GM23338 (cell line): ENCODE data around the gene SIM1. TPM values are rescaled to one million over a fixed set of nuclear protein-coding genes. Genes with fewer than 3 reads are reported as not detected.

ENCODE experiments used
- ATAC-seq: fragments of 200-7000 bp; cut with Tn5 transposase; 3 replicates; pipeline ENCODE4 v1.9.1; 2020
- DNase-seq: peaks from one replicate; pipeline ENCODE4 v3.0.0-alpha.2; 2015; ENCODE audit warnings: low spot score
- H2AFZ ChIP-seq: fragments of 200-600 bp; sonication (generic); 2 replicates; pipeline ENCODE4 v1.8.0; 2016; ENCODE audit warnings: antibody characterized with exemption, mild to moderate bottlenecking, moderate library complexity
- H3F3A ChIP-seq: fragments of 200-600 bp; sonication (generic); replicated peaks from 2 replicates; pipeline ENCODE4 v1.8.0; 2017; ENCODE audit warnings: antibody characterized with exemption, mixed run types, low read depth
- H3K27ac ChIP-seq: fragments of 200-600 bp; sonication (generic); 2 replicates; pipeline ENCODE4 v1.6.1; 2016; ENCODE audit warnings: low read depth
- H3K27me3 ChIP-seq: fragments of 200-600 bp; sonication (generic); 2 replicates; pipeline ENCODE4 v1.8.0; 2016; ENCODE audit warnings: mild to moderate bottlenecking, mixed run types, moderate library complexity; ENCODE audit not compliant: insufficient read depth
- H3K36me3 ChIP-seq: fragments of 200-600 bp; sonication (generic); 2 replicates; pipeline ENCODE4 v1.8.0; 2016; ENCODE audit warnings: mild to moderate bottlenecking; ENCODE audit not compliant: insufficient read depth
- H3K4me1 ChIP-seq: fragments of 200-600 bp; sonication (generic); 2 replicates; pipeline ENCODE4 v1.8.0; 2016; ENCODE audit warnings: mild to moderate bottlenecking, moderate library complexity; ENCODE audit not compliant: insufficient read depth
- H3K4me2 ChIP-seq: fragments of 200-600 bp; sonication (generic); 2 replicates; pipeline ENCODE4 v1.7.1; 2017; ENCODE audit warnings: mixed run types
- H3K4me3 ChIP-seq: fragments of 200-600 bp; sonication (generic); 2 replicates; pipeline ENCODE4 v1.6.1; 2016; ENCODE audit warnings: mixed run types
- H3K79me2 ChIP-seq: fragments of 200-600 bp; sonication (generic); replicated peaks from 2 replicates; pipeline ENCODE4 v1.8.0; 2017; ENCODE audit warnings: mild to moderate bottlenecking; ENCODE audit not compliant: insufficient read depth
- H3K9me2 ChIP-seq: fragments of 200-600 bp; sonication (generic); 2 replicates; pipeline ENCODE4 v1.8.0; 2017; ENCODE audit not compliant: insufficient read depth
- H4K20me1 ChIP-seq: fragments of 200-600 bp; sonication (generic); replicated peaks from 2 replicates; pipeline ENCODE4 v1.8.0; 2017; ENCODE audit warnings: mild to moderate bottlenecking; ENCODE audit not compliant: insufficient read depth
- H3K27ac Mint-ChIP-seq: 2 replicates; pipeline ENCODE4 v1.8.0; 2020; ENCODE audit warnings: inconsistent platforms, mild to moderate bottlenecking, moderate library complexity, mixed read lengths
- H3K27me3 Mint-ChIP-seq: 3 replicates; pipeline ENCODE4 v1.8.0; 2022; ENCODE audit warnings: low read depth, mild to moderate bottlenecking, moderate library complexity, mixed read lengths, inconsistent platforms; ENCODE audit not compliant: insufficient read depth, poor library complexity
- H3K36me3 Mint-ChIP-seq: 3 replicates; pipeline ENCODE4 v1.8.0; 2021; ENCODE audit warnings: low read depth, mild to moderate bottlenecking, inconsistent platforms, moderate library complexity, mixed read lengths
- H3K4me1 Mint-ChIP-seq: 3 replicates; pipeline ENCODE4 v1.8.0; 2020; ENCODE audit warnings: mild to moderate bottlenecking, inconsistent platforms, mixed read lengths
- H3K4me3 Mint-ChIP-seq: 3 replicates; pipeline ENCODE4 v1.8.0; 2021; ENCODE audit warnings: moderate library complexity, mild to moderate bottlenecking, inconsistent platforms, mixed read lengths
- H3K9me3 Mint-ChIP-seq: 3 replicates; pipeline ENCODE4 v1.8.0; 2020; ENCODE audit warnings: moderate library complexity, mild to moderate bottlenecking, inconsistent platforms, mixed read lengths
- CREB1 ChIP-seq: fragments of 250-450 bp; sonication (Bioruptor Pico); IDR thresholded peaks from 2 replicates; pipeline ENCODE4 v1.5.0; 2020; ENCODE audit warnings: low read depth, mild to moderate bottlenecking, moderate library complexity
- CTCF ChIP-seq, 2 experiments: fragments of 200-600 bp in 1 of 2; sonication (generic) in 1 of 2; conservative IDR thresholded peaks; 2 replicates each; pipeline versions ENCODE4 v1.5.1 to v1.6.1; 2016 to 2017; ENCODE audit warnings: antibody characterized with exemption in 2 of 2, low read depth in 2 of 2, mild to moderate bottlenecking in 2 of 2, moderate library complexity in 1 of 2
- ETS1 ChIP-seq: IDR thresholded peaks from 2 replicates; pipeline ENCODE4 v1.6.1; 2016; ENCODE audit warnings: antibody characterized with exemption
- EZH2 ChIP-seq: fragments of 200-600 bp; sonication (generic); IDR thresholded peaks from one replicate; pipeline ENCODE4 v1.8.0; 2017; ENCODE audit warnings: antibody characterized with exemption, mild to moderate bottlenecking, low read depth; ENCODE audit not compliant: unreplicated experiment
- EZH2phosphoT487 ChIP-seq: fragments of 200-600 bp; sonication (generic); IDR thresholded peaks from one replicate; pipeline ENCODE4 v1.8.1; 2018; ENCODE audit warnings: antibody characterized with exemption; ENCODE audit not compliant: unreplicated experiment
- JUNB ChIP-seq: IDR thresholded peaks from one replicate; pipeline ENCODE4 v1.6.1; 2016; ENCODE audit warnings: antibody characterized with exemption; ENCODE audit not compliant: unreplicated experiment
- NANOG ChIP-seq: IDR thresholded peaks from 2 replicates; pipeline ENCODE4 v1.6.1; 2016; ENCODE audit warnings: antibody characterized with exemption, borderline replicate concordance
- POLR2AphosphoS5 ChIP-seq: IDR thresholded peaks from 2 replicates; pipeline ENCODE4 v1.6.1; 2016; ENCODE audit warnings: antibody characterized with exemption, low read depth
- REST ChIP-seq: IDR thresholded peaks from one replicate; pipeline ENCODE4 v1.6.1; 2018; ENCODE audit warnings: antibody characterized with exemption; ENCODE audit not compliant: unreplicated experiment
- STAT1 ChIP-seq: IDR thresholded peaks from one replicate; pipeline ENCODE4 v1.6.1; 2016; ENCODE audit warnings: antibody characterized with exemption; ENCODE audit not compliant: unreplicated experiment
- ZNF114 ChIP-seq: fragments of 250-450 bp; sonication (Bioruptor Pico); IDR thresholded peaks from 2 replicates; pipeline ENCODE4 v1.5.0; 2020; ENCODE audit warnings: mild to moderate bottlenecking, moderate library complexity
- ZNF331 ChIP-seq: fragments of 250-450 bp; sonication (Bioruptor Pico); IDR thresholded peaks from 2 replicates; pipeline ENCODE4 v1.5.0; 2020; ENCODE audit warnings: low read depth, mild to moderate bottlenecking, moderate library complexity
- ZNF462 ChIP-seq: fragments of 250-450 bp; sonication (Bioruptor Pico); IDR thresholded peaks from 2 replicates; pipeline ENCODE4 v1.5.0; 2020; ENCODE audit warnings: mild to moderate bottlenecking, moderate library complexity
- polyA plus RNA-seq: library from polyadenylated mRNA; unstranded; fragments of >200 nt; fragmentation: Nextera tagmentation; extraction: Ambion mirVana; gene quantifications from 2 replicates; pipeline ENCODE4 v1.2.1, GENCODE V29; 2016
- total RNA-seq: library from RNA; depleted of rRNA; stranded (reverse); fragments of >200 nt; shearing (Covaris generic); gene quantifications from 2 replicates; pipeline ENCODE4 v1.2.3, GENCODE V29; 2014

Gene SIM1
- total and polyA plus RNA-seq, 2 experiments from 2014 or later: 0.42 to 0.49 TPM

GRCh38 chr6:100363651-100364050, 101.1 kb downstream of the SIM1 start:
- no peak overlapping the region for H2AFZ ChIP-seq
- H3K4me3 Mint-ChIP-seq: no peak overlapping the region

More at GRCh38 chr6:100363651-100364050, 101.1 kb downstream of the SIM1 start:
- no peak overlapping the region for H3K27ac ChIP-seq
- no peaks in the 10 kb centered on the region for H3F3A ChIP-seq
- no peaks in the 10 kb centered on the region for H3K79me2 ChIP-seq
- Mint-ChIP-seq H3K4me1 (peaks cover 17% of the 10 kb centered on the region), H3K27ac (no peak overlapping the region), H3K36me3 (no peaks in the 10 kb centered on the region), H3K27me3 (no peaks in the 10 kb centered on the region), H3K9me3 (peaks cover 3% of the 10 kb centered on the region; the same call in 1 of the 3 replicates)
- H3K27me3 ChIP-seq: no peaks in the 10 kb centered on the region
- DNase-seq (no peak), ATAC-seq (no peak)
- H4K20me1 ChIP-seq: no peaks in the 10 kb centered on the region
- no peaks in the 10 kb centered on the region for H3K36me3 ChIP-seq
- H3K4me3 ChIP-seq: no peak overlapping the region
- peaks cover 22% of the 10 kb centered on the region for H3K4me1 ChIP-seq
- H3K9me2 ChIP-seq: peaks cover 7% of the 10 kb centered on the region; the same call in 1 of the 2 replicates
- H3K4me2 ChIP-seq: peak overlapping the region; percentile 34; the same call in 1 of the 2 replicates
- TF ChIP-seq NANOG: no peak
- TF ChIP-seq POLR2AphosphoS5: no peak
- TF ChIP-seq ZNF114 (CRISPR knock-in tag): no peak
- no peak for TF ChIP-seq JUNB
- TF ChIP-seq CTCF (conservative IDR thresholded peaks at IDR 0.05; ENCODE audit: low read depth in 2 of 2): no peak
- no peak for TF ChIP-seq EZH2
- no peak for TF ChIP-seq CREB1 (CRISPR knock-in tag)
- TF ChIP-seq ZNF331 (CRISPR knock-in tag): no peak
- TF ChIP-seq ZNF462: no peak
- no peak for TF ChIP-seq REST
- TF ChIP-seq STAT1: no peak
- no peak for TF ChIP-seq ETS1
- no peak for TF ChIP-seq EZH2phosphoT487
